Omental fat pad (tissue), 4 donors: ENCODE results near the gene PPP1R12C. TPM values are rescaled to one million over a fixed set of nuclear protein-coding genes. Genes with fewer than 3 reads are reported as not detected.

Experiments used
- ATAC-seq: fragments of 150-250 bp; one replicate; pipeline ENCODE4 v1.9.1; 2016; ENCODE audit warnings: mild to moderate bottlenecking, moderate library complexity; ENCODE audit not compliant: low FRiP score
- DNase-seq: peaks from one replicate; pipeline ENCODE4 v3.0.0-alpha.2; 2019; ENCODE audit warnings: low spot score
- CTCF ChIP-seq, 3 donors: fragments of 450-650 bp; IDR thresholded peaks; one replicate each; pipeline ENCODE4 v1.5.1; 2016 to 2017; ENCODE audit warnings: antibody characterized with exemption in 3 of 3, mild to moderate bottlenecking in 3 of 3, moderate library complexity in 2 of 3
- total RNA-seq, 4 donors: library from RNA; depleted of rRNA; stranded (reverse); fragments of >200 nt; gene quantifications; one replicate each; pipeline ENCODE4 v1.1.0, GENCODE V29; 2016

The PPP1R12C gene
- total RNA-seq, 4 donors from 2014 or later, result 59.9 to 127 (median 107) TPM

GRCh38 chr19:55152017-55152416 is 34.6 kb upstream of the PPP1R12C start:
- no peak for DNase-seq
- no peak for ATAC-seq
- no peak for TF ChIP-seq CTCF (IDR thresholded peaks at IDR 0.05)

GRCh38 chr19:55149078-55150003 is 31.9 kb upstream of the PPP1R12C start, which contains the start of gene TNNT1:
Gene TNNT1 (minus strand): TSS chr19:55149206. CDS start chr19:55147157, 2,049 bp downstream.
- ATAC-seq (no peak), DNase-seq (no peak)
- TF ChIP-seq CTCF (IDR thresholded peaks at IDR 0.05), result no peak

DNA sequence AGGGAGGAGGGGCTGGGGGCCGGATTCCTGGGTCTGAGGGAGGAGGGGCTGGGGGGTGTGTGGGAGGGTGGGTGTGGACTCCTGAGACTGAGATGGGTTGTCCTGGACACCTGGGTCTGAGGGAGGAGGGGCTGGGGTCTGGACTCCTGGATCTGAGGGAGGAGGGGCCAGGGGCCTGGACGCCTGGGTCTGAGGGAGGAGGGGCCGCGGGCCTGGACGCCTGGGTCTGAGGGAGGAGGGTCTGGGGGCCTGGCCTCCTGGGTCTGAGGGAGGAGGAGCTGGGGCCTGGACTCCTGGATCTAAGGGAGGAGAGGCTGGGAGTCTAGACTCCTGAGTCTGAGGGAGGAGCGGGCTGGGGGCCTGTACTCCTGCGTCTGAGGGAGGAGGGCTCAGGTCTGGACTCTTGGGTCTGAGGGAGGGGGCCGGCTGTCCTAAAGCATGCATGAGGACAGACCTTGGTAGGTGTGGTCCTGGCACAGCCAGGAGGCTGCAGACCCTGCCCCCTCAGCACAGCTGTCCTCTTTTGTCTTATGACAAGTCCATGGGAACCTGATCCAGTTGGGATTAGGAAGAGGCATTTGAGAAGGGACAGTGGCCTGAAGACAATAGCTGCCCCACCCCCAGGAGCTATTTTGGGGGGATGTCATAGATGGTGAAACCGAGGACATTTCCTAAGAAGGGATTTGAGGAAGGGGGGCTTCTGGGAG is 30.3 kb upstream of the PPP1R12C start:
- DNase-seq (no peak), ATAC-seq (no peak)
- no peak for TF ChIP-seq CTCF (IDR thresholded peaks at IDR 0.05)

- ATAC-seq (no peak), DNase-seq (no peak)
- TF ChIP-seq CTCF (IDR thresholded peaks at IDR 0.05), result no peak
Measured at GRCh38 chr19:55146705-55147273, 29.4 kb upstream of the PPP1R12C start.

DNA sequence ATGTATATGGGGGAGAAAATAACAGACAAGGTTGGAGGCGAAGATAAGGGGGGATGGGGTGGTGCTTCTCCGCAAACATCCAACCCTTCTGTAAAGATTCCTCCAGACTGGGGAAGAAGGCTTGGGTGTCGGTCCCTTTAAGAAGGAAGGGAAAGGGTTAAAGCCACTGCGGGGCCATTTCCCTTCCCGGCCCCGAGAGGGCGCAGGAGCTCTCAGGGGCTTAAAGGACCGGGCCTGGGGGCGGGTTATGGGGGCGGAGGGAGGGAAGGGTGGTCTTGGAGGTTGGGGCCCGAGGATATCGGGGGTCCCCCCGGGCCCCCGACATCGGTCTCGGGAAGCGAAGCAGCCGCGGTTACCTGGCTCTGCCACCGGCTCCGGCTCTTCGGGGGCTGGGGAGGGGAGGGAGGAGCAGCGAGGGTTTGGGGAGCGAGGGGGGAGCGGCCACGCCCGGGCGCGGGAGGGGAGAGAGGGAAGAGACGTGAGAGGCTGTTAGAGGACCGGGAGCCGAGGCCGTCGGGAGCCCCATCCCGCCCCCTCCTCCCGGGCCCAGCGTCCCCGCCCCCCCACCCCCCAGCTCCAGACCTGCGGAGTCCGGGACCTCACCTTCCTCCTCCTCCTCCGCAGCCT is 28.8 kb upstream of the PPP1R12C start:
- DNase-seq (no peak), ATAC-seq (no peak)
- TF ChIP-seq CTCF (IDR thresholded peaks at IDR 0.05), result no peak

- DNase-seq (no peak), ATAC-seq (no peak)
- no peak for TF ChIP-seq CTCF (IDR thresholded peaks at IDR 0.05)
Measured at GRCh38 chr19:55145232-55145631, 27.8 kb upstream of the PPP1R12C start.
